Right lobe of liver (tissue), 6 donors: ENCODE results near the gene OR7G3. TPM values are rescaled to one million over a fixed set of nuclear protein-coding genes. Genes with fewer than 3 reads are reported as not detected.

Experiments
- ATAC-seq, 4 donors: fragments of 200-7000 bp; cut with Tn5 transposase; one replicate each; pipeline ENCODE4 v1.9.1; 2020; ENCODE audit warnings: mild to moderate bottlenecking in 4 of 4, moderate library complexity in 4 of 4
- DNase-seq, 3 donors: peaks; one replicate each; pipeline ENCODE4 v3.0.0-alpha.2; 2020
- H3K27ac ChIP-seq, 3 donors: fragments of 200-600 bp; one replicate each; pipeline ENCODE4 v1.8.0; 2022
- H3K27me3 ChIP-seq, 2 donors: fragments of 200-600 bp; one replicate each; pipeline ENCODE4 v1.8.0; 2022
- H3K36me3 ChIP-seq, 4 donors: fragments of 200-600 bp; sonication (generic) in 1 of 4; one replicate each; pipeline versions ENCODE4 v1.5.1 to v1.8.0; 2017 to 2022; ENCODE audit warnings: control low read depth in 1 of 4
- H3K4me1 ChIP-seq, 4 donors: fragments of 200-600 bp; sonication (generic) in 1 of 4; one replicate each; pipeline versions ENCODE4 v1.5.1 to v1.8.0; 2017 to 2022; ENCODE audit warnings: control low read depth in 1 of 4
- H3K4me3 ChIP-seq, 3 donors: fragments of 200-600 bp; one replicate each; pipeline ENCODE4 v1.8.0; 2022
- H3K9me3 ChIP-seq, 4 donors: fragments of 200-600 bp; sonication (generic) in 1 of 4; one replicate each; pipeline versions ENCODE4 v1.5.1 to v1.8.0; 2017 to 2022; ENCODE audit warnings: control low read depth in 1 of 4
- CTCF ChIP-seq, 4 donors: fragments of 200-600 bp in 3 of 4; fragments of 450-650 bp in 1 of 4; IDR thresholded peaks; one replicate each; pipeline versions ENCODE4 v1.5.1 to v1.8.0; 2016 to 2022; ENCODE audit warnings: antibody characterized with exemption in 4 of 4, mild to moderate bottlenecking in 2 of 4
- POLR2A ChIP-seq: fragments of 450-650 bp; IDR thresholded peaks from one replicate; pipeline ENCODE4 v1.6.1; 2017; ENCODE audit warnings: antibody characterized with exemption, mild to moderate bottlenecking
- WGBS: methylation state at CpG from one replicate; pipeline ENCODE4 v1.1.6; 2018; ENCODE audit warnings: low coverage, low lambda C conversion rate; ENCODE audit not compliant: insufficient coverage; ENCODE audit errors: missing lambda C conversion rate; 5-methylcytosine and 5-hydroxymethylcytosine counted together
- intact Hi-C, 2 donors: fragments of 100-400 bp; cut with DNase I; formaldehyde crosslinking; loops; one replicate each; pipeline versions ENCODE4 v1.11.2 to v1.14.1; 2022
- small RNA-seq, 2 experiments: library from RNA; depleted of rRNA; stranded (forward); fragments of <200 nt; gene quantifications; one replicate each; pipeline ENCODE3, GENCODE V24; 2016
- total RNA-seq, 6 experiments: library from RNA; depleted of rRNA in 2 of 6; stranded (reverse); fragments of >200 nt in 2 of 6; fragmentation: NEBNext Ultra II Directional in 3 of 6; extraction: Animal tissue kit (Norgen Biotek cat#: 25700) in 3 of 6; gene quantifications; one replicate each; pipeline versions ENCODE4 v1.1.0 to v1.2.4, GENCODE V29; 2016 to 2023
- donor health status: DM: no; HTN: yes; CAD: no.
- donor health status: DM: no; HTN: no; CAD: no.
- donor health status: DM: no; HTN: no; CAD: no.
- donor health status: DM: no; HTN: yes; CAD: no.
- donor health status: DM: no; HTN: yes; CAD: no.

Gene OR7G3
- total RNA-seq, 6 experiments from 2014 or later, result not detected

- 45% methylated on average over 8 of the region's 8 CpGs for WGBS
- no peak within 1 kb of the TSS for H3K27ac ChIP-seq
- no peaks in the 10 kb centered on the region for H3K4me1 ChIP-seq
- DNase-seq (no peak), ATAC-seq (no peak)
- intact Hi-C loops, result no loop called here
- no peak within 1 kb of the TSS for H3K4me3 ChIP-seq
- TF ChIP-seq CTCF (IDR thresholded peaks at IDR 0.05) (no peak), POLR2A (no peak)
- H3K27me3 ChIP-seq, result no peaks in the 10 kb centered on the region
- H3K9me3 ChIP-seq, result no peaks in the 10 kb centered on the region
- no peaks in the 10 kb centered on the region for H3K36me3 ChIP-seq
Observed at GRCh38 chr19:9107375-9107774, 19.4 kb downstream of the OR7G3 start, which contains the start of gene OR7G2. TSS of gene OR7G2 (minus strand) at chr19:9107475. CDS start at chr19:9103243, 4,232 bp downstream.

DNA sequence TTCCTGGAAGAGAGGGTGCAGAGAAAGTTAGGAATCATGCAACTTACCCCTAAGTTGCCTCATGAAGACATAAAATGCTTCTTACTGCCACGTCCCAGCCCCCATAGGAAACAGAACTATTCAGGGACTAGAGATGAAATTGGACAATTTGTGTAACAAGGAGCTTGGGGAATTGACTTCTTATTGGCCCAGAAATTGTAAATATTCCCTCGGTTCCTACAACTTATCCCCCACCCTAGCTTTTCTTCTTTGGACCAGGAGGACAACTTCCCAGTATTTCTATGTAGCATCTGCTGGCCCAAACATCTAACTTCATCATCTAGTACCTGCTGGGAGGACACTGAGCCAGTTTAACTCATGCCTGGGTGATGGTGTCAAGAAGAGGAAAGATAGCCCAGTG lies 40.0 kb downstream of the OR7G3 start, which contains the start of gene OR1M1:
TSS of gene OR1M1 (plus strand) at position 301 of the 400 bp plus-strand sequence. CDS start 6,184 bp downstream, outside the sequence.
- DNase-seq (no peak), ATAC-seq (no peak)
- Histone ChIP-seq H3K27me3 (no peaks in the 10 kb centered on the region), H3K27ac (no peak within 1 kb of the TSS), H3K9me3 (no peaks in the 10 kb centered on the region), H3K36me3 (no peaks in the 10 kb centered on the region), H3K4me3 (no peak within 1 kb of the TSS), H3K4me1 (no peaks in the 10 kb centered on the region)
- intact Hi-C loops, result no loop called here
- WGBS, result 25% methylated on average over 2 of the region's 2 CpGs
- TF ChIP-seq CTCF (IDR thresholded peaks at IDR 0.05) (no peak), POLR2A (no peak)

GRCh38 chr19:9078651-9079050 lies 48.1 kb downstream of the OR7G3 start:
- 62% methylated on average over 4 of the region's 4 CpGs for WGBS
- Histone ChIP-seq H3K4me3 (no peak overlapping the region), H3K27ac (no peak overlapping the region), H3K36me3 (no peaks in the 10 kb centered on the region), H3K9me3 (no peaks in the 10 kb centered on the region), H3K4me1 (no peaks in the 10 kb centered on the region), H3K27me3 (no peaks in the 10 kb centered on the region)
- TF ChIP-seq POLR2A, result no peak
- no peak for TF ChIP-seq CTCF (IDR thresholded peaks at IDR 0.05)
- no peak for ATAC-seq
- DNase-seq, result no peak
- intact Hi-C loops, result no loop called here

DNA sequence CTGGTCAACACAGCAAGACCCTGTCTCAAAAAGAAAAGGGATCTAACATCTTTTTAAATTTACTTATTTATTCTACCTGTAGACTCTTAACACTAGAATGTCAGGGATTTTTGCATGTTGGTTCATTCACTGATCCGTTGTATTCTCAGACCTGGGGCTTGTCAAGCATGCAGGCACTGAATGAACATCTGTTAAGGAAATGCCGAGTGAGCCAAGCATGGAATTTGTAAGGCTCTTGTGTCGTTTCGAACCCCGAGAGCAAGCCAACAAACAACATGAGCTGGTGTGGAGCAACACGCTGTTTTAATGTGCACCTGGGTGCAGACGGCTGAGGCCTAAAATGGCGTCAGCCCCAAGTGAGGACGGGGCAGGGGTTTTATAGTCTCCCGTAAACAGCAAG lies 49.8 kb downstream of the OR7G3 start:
- H3K27me3 ChIP-seq, result no peaks in the 10 kb centered on the region
- no peak for DNase-seq
- TF ChIP-seq CTCF (IDR thresholded peaks at IDR 0.05), result no peak
- TF ChIP-seq POLR2A, result no peak
- H3K36me3 ChIP-seq, result no peaks in the 10 kb centered on the region
- no peak for ATAC-seq
- intact Hi-C loops, result no loop called here
- H3K9me3 ChIP-seq, result no peaks in the 10 kb centered on the region
- H3K27ac ChIP-seq, result no peak overlapping the region
- 86% methylated on average over 9 of the region's 10 CpGs for WGBS
- no peaks in the 10 kb centered on the region for H3K4me1 ChIP-seq
- no peak overlapping the region for H3K4me3 ChIP-seq

Small RNAs within 50 kb of the gene (small RNA-seq; reads per million reads assigned to genes)
- 0 reads per million in 2 experiments for gene OR1M4P

Other genes starting within 250 kb of the OR7G3 start
- under 1 TPM in 2 of 6 experiments, not detected in 4; under 0.01 to 0.06 TPM for gene MUC16, start 116.5 kb downstream of the OR7G3 start, total RNA-seq
- gene OR1M1, start 39.9 kb downstream of the OR7G3 start, total RNA-seq, result not detected
- gene OR7G2, start 19.5 kb downstream of the OR7G3 start, total RNA-seq, result not detected
- not detected for gene OR7G1, start 11.2 kb downstream of the OR7G3 start, total RNA-seq
- gene ZNF317, start 13.4 kb upstream of the OR7G3 start, total RNA-seq, result 10 to 100 TPM in 5 of 6 experiments, 1 to 10 TPM in 1; 7.6 to 17.9 (median 12.1) TPM
- gene OR7D2, start 52.0 kb upstream of the OR7G3 start, total RNA-seq, result under 1 TPM in 1 of 6 experiments, not detected in 5; 0.09 TPM
- not detected for gene OR7D4, start 92.6 kb upstream of the OR7G3 start, total RNA-seq
- not detected for gene OR7E24, start 124.0 kb upstream of the OR7G3 start, total RNA-seq
- 1 to 10 TPM in 5 of 6 experiments, under 1 TPM in 1; 0.48 to 7.8 (median 2.3) TPM for gene ZNF699, start 182.9 kb upstream of the OR7G3 start, total RNA-seq
- gene ZNF559, start 197.2 kb upstream of the OR7G3 start, total RNA-seq, result 1 to 10 TPM; 1.7 to 7.8 (median 4.0) TPM
- gene ZNF177, start 236.1 kb upstream of the OR7G3 start, total RNA-seq, result under 1 TPM in 5 of 6 experiments, not detected in 1; 0.18 to 0.66 (median 0.61) TPM